K562 (cell line): Measurements from ENCODE around the gene PTPN12. TPM values are rescaled to one million over a fixed set of nuclear protein-coding genes. Genes with fewer than 3 reads are reported as not detected.

Experiments
- ASH1L ChIP-seq: fragments of 450-650 bp; IDR thresholded peaks from 2 replicates; pipeline ENCODE4 v1.6.1; 2018; ENCODE audit warnings: borderline replicate concordance, mild to moderate bottlenecking, low read depth; ENCODE audit not compliant: partially characterized antibody
- CBX2 ChIP-seq: fragments of 200-600 bp; sonication (generic); IDR thresholded peaks from one replicate; pipeline ENCODE4 v1.6.1; 2012; ENCODE audit warnings: mild to moderate bottlenecking, low read length, inconsistent platforms; ENCODE audit not compliant: insufficient read depth, poor library complexity, severe bottlenecking
- COPS2 ChIP-seq: fragments of 450-650 bp; conservative IDR thresholded peaks from 2 replicates; pipeline ENCODE4 v1.6.1; 2016; ENCODE audit warnings: mild to moderate bottlenecking, moderate library complexity
- ELF4 ChIP-seq: fragments of 450-650 bp; formaldehyde crosslinking; IDR thresholded peaks from 2 replicates; pipeline ENCODE4 v1.4.0; 2022; ENCODE audit warnings: missing genetic modification characterization
- FOSL1 ChIP-seq: fragments of 200-800 bp; sonication (Bioruptor generic); conservative IDR thresholded peaks from 2 replicates; pipeline ENCODE4 v1.6.1; 2016; ENCODE audit warnings: missing genetic modification characterization, missing compliant biosample characterization
- MXI1 ChIP-seq: IDR thresholded peaks from 2 replicates; pipeline ENCODE4 v1.6.1; 2011; ENCODE audit warnings: low read depth, mild to moderate bottlenecking, improper control_type of control experiment, low read length
- NCOA6 ChIP-seq: fragments of 450-650 bp; IDR thresholded peaks from 2 replicates; pipeline ENCODE4 v1.6.1; 2017; ENCODE audit warnings: mild to moderate bottlenecking
- PCBP1 ChIP-seq: fragments of 200-400 bp; formaldehyde crosslinking; IDR thresholded peaks from 2 replicates; pipeline ENCODE4 v1.6.1; 2018; ENCODE audit warnings: mild to moderate bottlenecking, low read depth, low read length; ENCODE audit not compliant: poor library complexity, severe bottlenecking
- POLR2B ChIP-seq: fragments of 450-650 bp; IDR thresholded peaks from 2 replicates; pipeline ENCODE4 v1.6.1; 2018; ENCODE audit warnings: low read depth; ENCODE audit not compliant: partially characterized antibody
- RBM39 ChIP-seq: fragments of 200-400 bp; formaldehyde crosslinking; optimal IDR thresholded peaks from 2 replicates; pipeline ENCODE3; 2018; ENCODE audit warnings: low read depth, low read length
- SIX5 ChIP-seq, 2 experiments: IDR thresholded peaks; 2 replicates each; pipeline ENCODE4 v1.6.1; 2011; ENCODE audit warnings: low read length in 2 of 2, borderline replicate concordance in 1 of 2, low read depth in 1 of 2, mild to moderate bottlenecking in 1 of 2, moderate library complexity in 1 of 2; ENCODE audit not compliant: insufficient read depth in 1 of 2
- SMC3 ChIP-seq: conservative IDR thresholded peaks from 2 replicates; pipeline ENCODE4 v1.6.1; 2011; ENCODE audit warnings: low read depth, low read length, improper control_type of control experiment; ENCODE audit not compliant: insufficient read depth
- ZFP36 ChIP-seq: fragments of 150-350 bp; IDR thresholded peaks from 2 replicates; pipeline ENCODE4 v1.6.1; 2018; ENCODE audit warnings: low read length, low read depth; ENCODE audit not compliant: partially characterized antibody
- ZNF217 ChIP-seq: sonication (generic); formaldehyde crosslinking; IDR thresholded peaks from 2 replicates; pipeline ENCODE4 v1.8.0; 2022; ENCODE audit warnings: mild to moderate bottlenecking, missing genetic modification reagents
- ZNF644 ChIP-seq: fragments of 200-800 bp; sonication (Bioruptor generic); IDR thresholded peaks from 2 replicates; pipeline ENCODE4 v1.6.1; 2016; ENCODE audit warnings: low read depth, missing genetic modification characterization, missing compliant biosample characterization
- ZNF778 ChIP-seq: fragments of 450-650 bp; formaldehyde crosslinking; IDR thresholded peaks from 2 replicates; pipeline ENCODE4 v1.4.0; 2020; ENCODE audit warnings: mild to moderate bottlenecking, moderate library complexity
- polyA plus RNA-seq, 8 experiments: library from polyadenylated mRNA; depleted of rRNA in 4 of 8; stranded (reverse) in 5 of 8; unstranded in 3 of 8; fragments of >200 nt; fragmentation: Nextera tagmentation in 2 of 8; fragmentation: Illumina TruSeq in 1 of 8; extraction: Ambion mirVana in 2 of 8; extraction: Trizol in 1 of 8; gene quantifications; 2 replicates each; pipeline versions ENCODE4 v1.2.1 to v1.2.3, GENCODE V29; 2011 to 2014; ENCODE audit warnings: inconsistent platforms in 1 of 8, missing spikeins in 1 of 8
- total RNA-seq, 7 experiments: library from RNA; depleted of rRNA in 6 of 7; stranded (reverse); fragments of >200 nt in 6 of 7; fragmentation: Illumina TruSeq in 2 of 7; extraction: Trizol in 2 of 7; gene quantifications; 2 replicates each; pipeline versions ENCODE4 v1.2.1 to v1.2.3, GENCODE V29; 2011 to 2021; ENCODE audit warnings: low replicate concordance in 1 of 7
- TF ChIP-seq, protein P1 (sequence below): fragments of 250-450 bp; sonication (Bioruptor Pico); IDR thresholded peaks from 2 replicates; pipeline ENCODE4 v1.5.0; 2020; ENCODE audit warnings: mild to moderate bottlenecking, borderline replicate concordance
- TF ChIP-seq, protein P2 (sequence below), 2 experiments: fragments of 150-350 bp in 1 of 2; IDR thresholded peaks; 2 replicates each; pipeline ENCODE4 v1.6.1; 2012 to 2016; ENCODE audit warnings: low read depth in 2 of 2, low read length in 2 of 2, mild to moderate bottlenecking in 1 of 2, moderate library complexity in 1 of 2
- TF ChIP-seq, protein P3 (sequence below): fragments of 450-650 bp; formaldehyde crosslinking; IDR thresholded peaks from 2 replicates; pipeline ENCODE4 v1.4.0; 2022; ENCODE audit warnings: missing genetic modification characterization
- TF ChIP-seq, protein P4 (sequence below): IDR thresholded peaks from 2 replicates; pipeline ENCODE4 v1.6.1; 2016; ENCODE audit warnings: missing genetic modification characterization, missing compliant biosample characterization

Gene PTPN12
- total and polyA plus RNA-seq, 9 of the 15 experiments (the other 6 are each of a cell fraction or from before 2014, with no cell fraction given), result 15.3 to 79.8 (median 26.6) TPM

DNA sequence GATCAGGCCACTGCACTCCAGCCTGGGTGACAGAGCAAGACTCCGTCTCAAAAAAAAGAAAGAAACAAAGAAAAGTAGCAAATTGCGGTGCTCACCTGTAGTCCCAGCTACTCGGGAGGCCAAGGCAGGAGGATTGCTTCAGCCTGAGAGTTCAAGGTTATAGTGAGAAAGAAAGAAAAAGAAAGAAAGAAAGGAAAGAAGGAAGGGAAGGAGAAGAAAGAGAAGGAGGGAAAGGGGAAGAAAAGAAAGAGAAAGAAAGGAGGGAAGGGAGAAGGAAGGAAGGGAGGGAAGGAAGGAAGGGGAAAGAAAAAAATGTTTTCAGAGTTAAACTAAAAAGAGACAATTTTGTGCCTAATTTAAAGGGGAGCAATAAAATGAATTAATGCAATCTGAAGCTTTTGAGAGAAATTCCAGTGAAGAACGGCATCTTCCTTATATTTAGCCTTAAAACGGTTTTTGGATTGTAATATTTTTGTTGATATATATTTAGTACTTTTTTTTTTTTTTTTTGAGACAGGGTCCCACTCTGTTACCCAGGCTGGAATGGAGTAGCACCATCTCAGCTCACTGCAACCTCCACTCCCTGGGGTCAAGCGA is 111.7 kb downstream of the PTPN12 start (continued):
- TF ChIP-seq, protein P1, sequence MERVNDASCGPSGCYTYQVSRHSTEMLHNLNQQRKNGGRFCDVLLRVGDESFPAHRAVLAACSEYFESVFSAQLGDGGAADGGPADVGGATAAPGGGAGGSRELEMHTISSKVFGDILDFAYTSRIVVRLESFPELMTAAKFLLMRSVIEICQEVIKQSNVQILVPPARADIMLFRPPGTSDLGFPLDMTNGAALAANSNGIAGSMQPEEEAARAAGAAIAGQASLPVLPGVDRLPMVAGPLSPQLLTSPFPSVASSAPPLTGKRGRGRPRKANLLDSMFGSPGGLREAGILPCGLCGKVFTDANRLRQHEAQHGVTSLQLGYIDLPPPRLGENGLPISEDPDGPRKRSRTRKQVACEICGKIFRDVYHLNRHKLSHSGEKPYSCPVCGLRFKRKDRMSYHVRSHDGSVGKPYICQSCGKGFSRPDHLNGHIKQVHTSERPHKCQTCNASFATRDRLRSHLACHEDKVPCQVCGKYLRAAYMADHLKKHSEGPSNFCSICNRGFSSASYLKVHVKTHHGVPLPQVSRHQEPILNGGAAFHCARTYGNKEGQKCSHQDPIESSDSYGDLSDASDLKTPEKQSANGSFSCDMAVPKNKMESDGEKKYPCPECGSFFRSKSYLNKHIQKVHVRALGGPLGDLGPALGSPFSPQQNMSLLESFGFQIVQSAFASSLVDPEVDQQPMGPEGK (CRISPR knock-in tag), result no peak
- TF ChIP-seq COPS2 (no peak), ELF4 (CRISPR knock-in tag) (peak; percentile 40; the same call in 1 of the 2 replicates), ZNF644 (tag) (no peak), ZNF778 (CRISPR knock-in tag) (no peak), CBX2 (no peak), MXI1 (no peak), PCBP1 (peak; percentile 40), ZNF217 (CRISPR knock-in tag) (no peak), FOSL1 (tag) (no peak), ASH1L (no peak), NCOA6 (no peak), SIX5 (IDR thresholded peaks at IDR 0.05; ENCODE audit: borderline replicate concordance in 1 of 2, insufficient read depth in 1 of 2, low read depth in 1 of 2, low read length in 2 of 2) (no peak), RBM39 (no peak), ZFP36 (no peak), POLR2B (peak; percentile 20), SMC3 (no peak)
- TF ChIP-seq, protein P2, sequence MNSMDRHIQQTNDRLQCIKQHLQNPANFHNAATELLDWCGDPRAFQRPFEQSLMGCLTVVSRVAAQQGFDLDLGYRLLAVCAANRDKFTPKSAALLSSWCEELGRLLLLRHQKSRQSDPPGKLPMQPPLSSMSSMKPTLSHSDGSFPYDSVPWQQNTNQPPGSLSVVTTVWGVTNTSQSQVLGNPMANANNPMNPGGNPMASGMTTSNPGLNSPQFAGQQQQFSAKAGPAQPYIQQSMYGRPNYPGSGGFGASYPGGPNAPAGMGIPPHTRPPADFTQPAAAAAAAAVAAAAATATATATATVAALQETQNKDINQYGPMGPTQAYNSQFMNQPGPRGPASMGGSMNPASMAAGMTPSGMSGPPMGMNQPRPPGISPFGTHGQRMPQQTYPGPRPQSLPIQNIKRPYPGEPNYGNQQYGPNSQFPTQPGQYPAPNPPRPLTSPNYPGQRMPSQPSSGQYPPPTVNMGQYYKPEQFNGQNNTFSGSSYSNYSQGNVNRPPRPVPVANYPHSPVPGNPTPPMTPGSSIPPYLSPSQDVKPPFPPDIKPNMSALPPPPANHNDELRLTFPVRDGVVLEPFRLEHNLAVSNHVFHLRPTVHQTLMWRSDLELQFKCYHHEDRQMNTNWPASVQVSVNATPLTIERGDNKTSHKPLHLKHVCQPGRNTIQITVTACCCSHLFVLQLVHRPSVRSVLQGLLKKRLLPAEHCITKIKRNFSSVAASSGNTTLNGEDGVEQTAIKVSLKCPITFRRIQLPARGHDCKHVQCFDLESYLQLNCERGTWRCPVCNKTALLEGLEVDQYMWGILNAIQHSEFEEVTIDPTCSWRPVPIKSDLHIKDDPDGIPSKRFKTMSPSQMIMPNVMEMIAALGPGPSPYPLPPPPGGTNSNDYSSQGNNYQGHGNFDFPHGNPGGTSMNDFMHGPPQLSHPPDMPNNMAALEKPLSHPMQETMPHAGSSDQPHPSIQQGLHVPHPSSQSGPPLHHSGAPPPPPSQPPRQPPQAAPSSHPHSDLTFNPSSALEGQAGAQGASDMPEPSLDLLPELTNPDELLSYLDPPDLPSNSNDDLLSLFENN (IDR thresholded peaks at IDR 0.05; ENCODE audit: low read depth in 2 of 2, low read length in 2 of 2), result no peak
- TF ChIP-seq, protein P3, sequence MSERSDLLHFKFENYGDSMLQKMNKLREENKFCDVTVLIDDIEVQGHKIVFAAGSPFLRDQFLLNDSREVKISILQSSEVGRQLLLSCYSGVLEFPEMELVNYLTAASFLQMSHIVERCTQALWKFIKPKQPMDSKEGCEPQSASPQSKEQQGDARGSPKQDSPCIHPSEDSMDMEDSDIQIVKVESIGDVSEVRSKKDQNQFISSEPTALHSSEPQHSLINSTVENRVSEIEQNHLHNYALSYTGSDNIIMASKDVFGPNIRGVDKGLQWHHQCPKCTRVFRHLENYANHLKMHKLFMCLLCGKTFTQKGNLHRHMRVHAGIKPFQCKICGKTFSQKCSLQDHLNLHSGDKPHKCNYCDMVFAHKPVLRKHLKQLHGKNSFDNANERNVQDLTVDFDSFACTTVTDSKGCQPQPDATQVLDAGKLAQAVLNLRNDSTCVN (CRISPR knock-in tag), result 0 out of 2 replicates have a peak, but pooled peaks have one; percentile 68
- TF ChIP-seq, protein P4, sequence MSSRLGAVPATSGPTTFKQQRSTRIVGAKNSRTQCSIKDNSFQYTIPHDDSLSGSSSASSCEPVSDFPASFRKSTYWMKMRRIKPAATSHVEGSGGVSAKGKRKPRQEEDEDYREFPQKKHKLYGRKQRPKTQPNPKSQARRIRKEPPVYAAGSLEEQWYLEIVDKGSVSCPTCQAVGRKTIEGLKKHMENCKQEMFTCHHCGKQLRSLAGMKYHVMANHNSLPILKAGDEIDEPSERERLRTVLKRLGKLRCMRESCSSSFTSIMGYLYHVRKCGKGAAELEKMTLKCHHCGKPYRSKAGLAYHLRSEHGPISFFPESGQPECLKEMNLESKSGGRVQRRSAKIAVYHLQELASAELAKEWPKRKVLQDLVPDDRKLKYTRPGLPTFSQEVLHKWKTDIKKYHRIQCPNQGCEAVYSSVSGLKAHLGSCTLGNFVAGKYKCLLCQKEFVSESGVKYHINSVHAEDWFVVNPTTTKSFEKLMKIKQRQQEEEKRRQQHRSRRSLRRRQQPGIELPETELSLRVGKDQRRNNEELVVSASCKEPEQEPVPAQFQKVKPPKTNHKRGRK (tag), result peak; percentile 72; the same call in 1 of the 2 replicates
